NCI-H345 treated with DMSO at 0.1 percent for 48 hours (cell line): ENCODE measurements around the gene YTHDF1.

Experiments
- DNase-seq: peaks from one replicate; lab custom pipeline; 2025; ENCODE audit not compliant: unreplicated experiment; lab: John Stamatoyannopoulos, UW

The YTHDF1 gene

DNA sequence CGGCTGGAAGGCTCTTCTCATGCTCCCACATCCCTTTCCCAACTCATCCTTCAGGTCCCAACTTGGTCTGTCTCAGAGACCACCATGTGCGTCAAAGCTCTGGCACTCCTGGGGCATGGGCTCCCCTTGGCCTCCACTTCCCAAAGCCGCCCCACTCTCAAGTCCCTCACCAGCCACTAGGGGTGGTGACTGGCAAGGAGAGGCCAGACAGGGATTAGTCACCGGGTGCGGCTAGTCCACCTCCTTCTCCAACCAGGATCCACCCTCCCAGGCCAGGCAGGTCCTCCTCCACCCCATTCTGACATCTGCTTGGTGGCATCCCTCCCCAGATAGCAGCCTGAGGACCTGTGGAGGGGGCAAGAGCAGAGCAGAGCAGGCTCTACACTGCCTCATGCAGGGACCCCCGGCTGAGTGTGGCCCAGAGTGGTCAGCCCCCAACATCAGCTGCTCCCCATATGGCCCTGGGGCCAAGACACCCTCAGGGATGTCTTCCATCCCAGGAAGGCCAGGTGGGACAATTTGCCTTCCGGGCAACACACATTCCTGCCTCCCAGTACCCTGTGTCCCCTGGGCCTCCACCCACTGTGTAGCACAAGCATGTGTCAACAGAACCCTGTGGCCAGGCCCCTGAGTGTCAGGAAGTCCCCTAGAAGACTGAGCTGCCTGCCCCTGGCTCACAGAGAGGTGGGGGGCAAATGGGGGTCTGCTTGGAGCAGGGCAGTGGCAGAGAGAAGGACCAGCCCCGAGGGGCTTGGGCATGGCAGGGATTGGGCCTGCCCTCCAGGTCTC, 29.2 kb downstream of the YTHDF1 start:
- DNase-seq, result no peak

DNA sequence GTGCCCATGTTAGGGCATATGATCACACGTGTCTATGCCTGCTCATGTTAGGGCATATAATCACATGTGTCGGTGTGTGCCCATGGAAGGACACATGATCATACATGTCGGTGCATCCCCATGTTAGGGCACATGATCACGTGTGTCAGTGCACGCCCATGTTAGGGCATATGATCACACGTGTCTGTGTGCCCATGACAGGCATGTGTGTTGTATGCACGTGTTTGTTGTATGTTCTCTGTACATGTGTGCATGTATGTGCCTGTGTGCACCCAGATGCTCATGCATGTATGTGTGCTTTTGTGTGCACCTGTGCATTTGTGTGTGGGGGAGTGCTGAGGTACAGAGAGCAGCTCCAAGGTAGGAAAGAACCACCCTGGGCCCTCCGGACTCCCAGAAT, 29.8 kb downstream of the YTHDF1 start:
- no peak for DNase-seq

DNA sequence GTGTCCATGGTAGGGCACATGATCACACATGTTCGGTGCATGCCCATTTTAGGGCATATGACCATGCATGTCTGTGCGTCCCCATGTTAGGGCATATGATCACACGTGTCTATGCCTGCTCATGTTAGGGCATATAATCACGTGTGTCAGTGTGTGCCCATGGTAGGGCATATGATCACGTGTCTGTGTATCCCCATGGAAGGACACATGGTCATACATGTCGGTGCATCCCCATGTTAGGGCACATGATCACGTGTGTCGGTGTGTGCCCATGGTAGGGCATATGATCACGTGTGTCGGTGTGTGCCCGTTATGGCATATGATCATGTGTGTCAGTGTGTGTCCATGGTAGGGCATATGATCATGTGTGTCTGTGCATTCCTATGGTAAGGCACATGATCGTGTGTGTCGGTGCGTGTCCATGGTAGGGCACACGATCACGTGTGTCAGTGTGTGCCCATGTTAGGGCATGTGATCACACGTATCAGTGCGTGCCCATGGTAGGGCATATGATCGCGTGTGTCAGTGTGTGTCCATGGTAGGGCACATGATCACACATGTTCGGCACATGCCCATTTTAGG, 30.6 kb downstream of the YTHDF1 start:
- DNase-seq, result no peak

DNA sequence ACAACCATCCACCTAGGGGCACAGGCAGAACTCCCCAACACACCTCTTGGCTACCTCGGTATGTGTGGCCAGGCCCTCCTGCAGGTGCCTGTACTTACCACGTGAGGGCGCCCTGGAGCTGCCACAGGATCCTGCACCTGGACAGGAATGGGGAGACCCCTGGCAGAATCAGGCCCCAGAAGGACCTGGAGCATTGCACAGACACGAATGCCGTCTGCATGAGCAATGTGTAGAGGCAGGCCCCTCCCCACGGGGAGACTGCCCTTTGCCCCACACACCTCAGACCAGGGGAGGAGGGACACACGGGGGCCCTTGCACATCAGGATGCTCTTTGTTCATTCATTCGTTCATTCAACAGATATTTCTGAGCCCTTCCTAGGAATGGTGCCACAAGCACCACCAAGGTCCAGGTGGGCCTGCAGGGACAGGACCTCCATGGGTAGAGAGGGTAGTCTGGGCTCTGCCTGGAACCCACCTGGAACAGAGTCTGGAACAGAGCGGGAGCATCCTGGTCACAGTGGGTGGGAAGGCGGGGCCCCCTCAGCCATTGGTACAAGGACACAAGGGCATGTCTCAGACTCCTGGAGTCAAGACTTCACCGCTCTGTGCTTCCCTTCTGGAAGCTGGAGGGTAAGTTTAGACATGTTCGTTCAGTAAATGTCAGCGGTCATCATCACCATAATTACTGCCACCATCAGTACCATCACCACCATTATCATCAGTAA, 32.3 kb downstream of the YTHDF1 start:
- DNase-seq, result peak; percentile 22

DNA sequence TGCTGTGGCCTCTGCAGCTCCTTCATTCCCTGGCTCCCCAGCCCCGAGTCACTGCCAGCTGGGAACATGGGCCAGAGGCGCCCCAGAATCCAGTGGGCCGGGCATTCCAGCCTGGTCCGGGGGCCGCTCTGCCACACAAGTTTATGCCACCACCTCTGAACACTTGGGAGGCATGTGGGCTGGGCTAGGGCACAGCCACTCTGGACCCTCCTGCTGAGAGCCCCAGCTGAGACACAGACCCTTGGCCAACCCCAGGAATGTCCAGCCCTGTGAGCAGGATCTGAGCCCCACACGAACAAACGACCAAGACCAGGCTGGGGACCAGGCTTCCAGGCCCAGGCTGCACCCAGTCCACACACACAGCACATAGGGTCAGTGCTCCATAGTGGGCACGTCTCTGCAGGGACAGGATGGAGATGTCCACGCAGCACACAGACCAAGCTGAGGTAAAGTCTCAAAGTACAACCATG, 33.0 kb downstream of the YTHDF1 start:
- no peak for DNase-seq

DNA sequence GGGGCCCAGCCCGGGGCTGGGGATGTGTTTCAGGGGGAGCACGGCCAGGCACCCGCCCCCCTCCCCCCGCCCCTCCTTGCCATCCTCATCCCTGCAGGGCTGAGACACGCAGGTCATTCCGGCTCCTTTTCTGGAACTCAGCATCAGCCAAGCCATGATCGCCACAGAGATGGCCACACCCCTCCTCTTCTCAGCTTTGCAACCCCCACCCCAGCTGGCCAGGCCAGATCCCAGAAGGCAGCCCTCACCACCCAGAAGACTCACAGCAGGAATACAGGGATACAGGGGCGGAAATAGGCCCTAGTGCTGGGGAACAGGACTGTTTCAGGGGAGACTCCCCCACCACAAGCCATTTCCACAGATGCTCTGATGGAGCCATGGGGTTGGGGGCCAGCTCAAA, 33.5 kb downstream of the YTHDF1 start:
- DNase-seq, result no peak

DNA sequence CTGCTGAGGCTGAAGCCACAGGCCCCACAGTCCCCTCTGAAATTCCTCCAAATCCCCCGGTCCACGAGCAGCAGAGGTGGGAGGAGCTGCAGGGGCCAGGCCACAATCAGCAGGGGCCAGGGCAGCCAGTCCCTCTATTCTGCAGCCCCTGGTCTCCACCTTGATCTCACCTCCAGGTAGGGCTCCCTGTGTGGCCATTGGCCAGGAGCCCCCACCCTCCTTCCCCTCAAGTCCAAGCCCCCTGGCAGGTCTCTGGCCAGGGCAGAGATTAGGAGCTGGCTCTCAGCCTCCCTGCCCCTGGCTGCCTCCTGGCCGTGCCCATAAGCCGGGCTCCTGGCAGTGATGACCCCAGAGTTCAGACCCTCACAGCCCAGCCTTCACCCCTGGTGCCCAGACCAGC, 34.7 kb downstream of the YTHDF1 start:
- DNase-seq, result no peak

DNA sequence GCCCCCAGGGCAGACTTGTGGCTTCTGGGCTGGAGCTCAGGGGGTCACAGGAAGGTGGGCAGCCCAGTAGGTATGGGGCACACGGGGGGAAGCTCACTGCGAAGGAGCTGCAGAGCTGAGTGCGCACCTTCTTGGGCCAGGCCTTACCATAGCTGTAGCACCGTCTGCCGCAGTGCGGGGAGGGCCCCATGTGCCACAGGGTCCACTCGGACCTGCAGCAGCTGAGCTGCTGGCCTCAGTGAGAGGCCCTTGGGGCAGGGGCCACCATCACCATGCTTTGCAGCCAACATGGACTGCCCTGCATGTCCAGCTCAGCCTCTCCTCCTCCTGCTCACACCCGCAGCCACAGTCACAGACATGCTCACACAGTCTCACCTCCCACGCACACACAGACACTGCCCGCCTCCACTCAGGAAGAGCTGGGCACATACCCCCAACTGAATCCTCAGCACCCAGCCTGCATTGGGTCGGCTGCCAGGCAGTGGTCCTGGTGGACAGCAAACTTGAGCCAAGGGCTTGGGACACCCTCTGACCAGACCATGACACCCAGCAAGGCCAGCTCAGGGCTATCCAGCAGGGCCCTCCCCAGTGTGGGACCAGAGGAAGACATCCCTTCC, 35.3 kb downstream of the YTHDF1 start:
- no peak for DNase-seq

DNA sequence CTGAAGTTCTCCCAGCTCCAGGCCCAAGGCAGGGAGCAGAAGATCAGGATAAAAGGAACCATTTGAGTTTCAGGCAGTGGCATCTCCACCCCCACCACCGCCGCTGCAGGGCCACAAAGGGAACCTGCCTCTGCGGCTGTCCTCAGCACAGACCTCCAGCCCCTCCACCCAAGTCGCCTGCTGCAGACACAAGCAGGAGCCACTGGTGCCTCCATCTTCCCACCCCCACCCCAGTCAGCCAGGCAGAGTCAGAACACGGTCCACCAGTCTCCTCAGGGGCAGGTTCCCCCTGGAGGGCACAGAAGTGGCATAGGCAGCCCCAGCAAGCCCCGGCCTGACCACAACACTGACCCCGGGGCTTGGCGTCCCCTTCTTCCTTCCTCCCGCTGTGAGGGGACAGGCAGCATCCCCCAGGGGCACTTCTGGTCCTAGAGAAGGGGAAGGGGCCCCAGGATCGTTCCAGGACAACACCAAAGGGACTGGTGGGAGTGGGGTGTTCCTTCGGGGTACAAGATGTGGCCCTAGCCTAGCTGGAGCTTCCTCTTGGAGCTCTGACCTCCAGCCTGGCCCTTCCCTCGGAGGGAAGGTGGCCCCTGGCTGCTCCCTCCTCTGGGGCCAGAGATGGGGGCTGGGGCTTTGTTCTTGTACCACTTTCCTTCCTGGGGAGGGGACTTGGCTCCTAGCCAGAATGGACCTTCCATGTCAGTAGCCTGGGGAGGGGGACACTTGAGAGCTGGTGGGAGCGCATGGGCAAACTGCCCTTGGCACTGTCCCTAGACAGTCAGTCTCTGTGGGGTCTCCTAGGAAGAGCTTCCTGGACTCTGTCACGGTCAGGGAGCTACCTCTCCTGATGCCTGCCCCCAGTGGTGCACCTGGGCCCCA, 36.0 kb downstream of the YTHDF1 start:
- no peak for DNase-seq

DNA sequence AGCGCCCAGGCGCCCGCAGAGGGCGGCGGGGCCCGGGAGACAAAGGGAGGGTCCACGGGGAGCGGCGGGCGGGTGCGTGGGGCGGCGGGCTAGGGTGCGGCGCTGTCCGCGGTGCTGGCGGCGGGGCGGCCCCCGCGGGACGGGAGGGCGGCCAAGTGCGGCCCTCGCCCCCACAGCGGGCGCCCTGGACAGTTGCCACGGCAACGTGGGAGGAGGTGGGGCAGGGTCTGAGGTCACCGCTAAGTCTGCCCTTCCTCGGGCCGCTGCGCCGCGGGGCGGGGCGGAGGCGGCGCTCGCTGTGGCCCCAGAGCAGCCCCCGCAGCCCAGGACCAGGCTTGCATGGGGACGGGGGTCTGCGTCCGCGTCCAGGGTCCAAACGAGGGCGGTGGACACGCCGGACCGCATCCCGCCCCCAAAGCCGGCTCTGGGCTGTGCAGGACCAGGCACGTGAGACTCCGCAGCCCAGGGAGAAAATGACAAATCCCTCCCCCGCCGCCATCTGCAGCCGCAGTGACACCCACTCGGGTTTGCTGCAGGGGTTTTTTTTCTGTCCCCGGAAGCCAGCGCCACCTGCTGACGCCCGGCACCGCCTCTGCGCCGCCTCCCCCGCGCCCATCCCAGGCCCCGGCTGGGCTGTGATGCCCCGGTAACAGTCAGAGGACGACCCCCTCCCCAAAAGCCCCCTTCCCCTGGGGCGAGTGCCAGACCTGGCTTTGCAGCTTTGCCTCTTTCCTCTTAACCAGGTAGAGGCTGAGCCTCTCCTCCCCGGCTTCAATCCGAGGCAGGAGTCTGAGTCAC, 36.8 kb downstream of the YTHDF1 start:
- DNase-seq, result no peak

DNA sequence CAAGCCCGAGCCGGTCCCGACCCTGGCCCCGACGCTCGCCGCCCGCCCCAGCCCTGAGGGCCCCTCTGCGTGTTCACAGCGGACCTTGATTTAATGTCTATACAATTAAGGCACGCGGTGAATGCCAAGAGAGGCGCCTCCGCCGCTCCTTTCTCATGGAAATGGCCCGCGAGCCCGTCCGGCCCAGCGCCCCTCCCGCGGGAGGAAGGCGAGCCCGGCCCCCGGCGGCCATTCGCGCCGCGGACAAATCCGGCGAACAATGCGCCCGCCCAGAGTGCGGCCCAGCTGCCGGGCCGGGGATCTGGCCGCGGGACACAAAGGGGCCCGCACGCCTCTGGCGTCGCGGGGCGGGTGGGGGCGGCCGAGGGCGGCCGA, 37.5 kb downstream of the YTHDF1 start:
- DNase-seq, result no peak

DNA sequence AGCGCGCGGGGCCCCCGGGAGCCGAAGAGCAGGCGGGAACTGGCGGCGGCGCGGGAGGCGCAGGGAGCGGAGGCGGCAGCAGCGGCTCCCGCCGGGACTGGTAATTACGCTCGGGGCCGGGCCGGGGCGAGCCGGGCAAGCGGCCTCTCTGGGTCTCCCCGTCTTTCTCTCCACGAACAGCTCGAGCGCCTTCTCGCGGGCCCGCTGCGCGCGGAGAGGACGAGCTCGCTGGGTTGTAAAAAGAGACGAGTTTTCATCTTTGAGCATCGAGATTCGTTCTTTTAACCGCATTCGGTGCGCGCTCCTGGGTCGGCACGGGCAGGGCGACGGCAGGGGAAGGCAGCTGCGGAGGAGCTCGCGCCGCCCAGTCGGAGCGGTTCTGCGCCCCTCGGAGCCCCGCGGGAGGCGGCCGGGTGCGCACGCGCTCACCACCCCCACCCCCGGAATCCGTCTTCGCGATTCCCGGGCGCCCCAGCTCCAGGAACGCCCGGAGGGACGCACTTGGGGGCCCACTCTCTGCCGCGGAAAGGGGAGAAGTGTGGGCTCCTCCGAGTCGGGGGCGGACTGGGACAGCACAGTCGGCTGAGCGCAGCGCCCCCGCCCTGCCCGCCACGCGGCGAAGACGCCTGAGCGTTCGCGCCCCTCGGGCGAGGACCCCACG, 38.0 kb downstream of the YTHDF1 start:
- DNase-seq, result no peak

DNA sequence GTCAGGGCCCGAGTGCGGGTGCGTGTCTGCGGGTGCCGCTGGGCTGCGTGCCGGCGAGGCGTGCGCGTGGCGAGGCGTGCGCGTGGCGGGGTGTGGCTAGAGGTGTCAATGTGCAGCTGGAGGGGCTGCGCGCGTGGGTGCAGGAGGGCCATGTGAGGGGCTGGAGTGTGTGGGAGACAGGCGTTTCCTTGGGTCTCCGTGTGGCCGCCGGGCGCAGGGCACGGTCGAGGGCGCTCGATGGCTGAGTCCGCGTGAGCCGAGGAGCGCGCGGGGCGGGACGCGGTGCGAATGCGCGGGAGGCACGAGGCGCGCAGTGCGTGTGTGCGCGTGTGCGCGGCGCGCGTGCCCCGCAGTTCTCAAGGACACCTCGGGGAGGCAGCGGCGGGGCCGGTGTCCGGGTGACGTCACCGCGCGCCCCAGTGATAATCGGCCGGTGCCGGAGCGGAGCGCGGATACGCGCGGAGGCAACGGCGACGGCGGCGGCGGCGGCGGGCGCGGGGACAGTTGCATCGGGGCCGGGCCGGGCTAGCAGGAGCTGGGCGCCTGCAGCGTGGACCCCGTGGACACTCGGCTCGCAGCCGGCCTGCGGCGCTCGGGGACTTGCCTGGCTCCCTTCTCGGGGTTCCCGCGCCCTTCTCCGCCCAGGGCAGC, 38.7 kb downstream of the YTHDF1 start:
- no peak for DNase-seq

DNA sequence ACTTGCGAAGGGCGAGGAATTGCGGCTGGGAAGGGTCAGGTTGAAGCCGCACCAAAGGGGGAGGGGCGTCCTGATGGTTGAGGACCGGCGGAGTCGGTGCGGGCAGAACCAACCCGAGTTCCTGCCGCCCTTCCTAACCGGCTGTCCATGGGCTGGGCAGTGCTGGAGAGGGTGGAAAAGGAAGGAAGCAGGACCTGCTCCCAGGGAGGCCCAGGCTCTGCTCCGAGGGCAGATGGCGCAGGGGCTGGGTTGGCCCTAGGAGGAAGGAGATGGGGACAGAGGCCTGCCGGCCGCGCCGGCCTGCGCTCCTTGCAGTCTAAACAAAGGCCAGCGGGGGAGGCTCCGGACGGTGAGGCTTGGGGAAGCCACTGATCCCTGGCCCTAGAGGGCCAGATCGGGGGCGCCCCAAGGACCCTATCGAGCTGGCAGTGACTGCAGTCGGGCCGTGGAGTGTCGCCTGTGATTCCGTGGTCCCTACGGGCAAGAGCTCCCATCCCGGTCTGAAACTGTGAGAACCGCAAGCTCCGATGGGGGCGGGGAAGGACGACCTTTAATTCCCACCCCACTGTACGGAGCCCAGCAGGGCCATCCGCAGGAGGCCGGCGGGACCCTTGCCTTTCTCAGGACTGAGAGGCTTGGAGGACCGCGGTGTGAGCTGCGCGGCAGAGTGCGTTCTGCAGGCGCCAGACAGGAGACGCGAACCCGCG, 39.4 kb downstream of the YTHDF1 start:
- no peak for DNase-seq

DNA sequence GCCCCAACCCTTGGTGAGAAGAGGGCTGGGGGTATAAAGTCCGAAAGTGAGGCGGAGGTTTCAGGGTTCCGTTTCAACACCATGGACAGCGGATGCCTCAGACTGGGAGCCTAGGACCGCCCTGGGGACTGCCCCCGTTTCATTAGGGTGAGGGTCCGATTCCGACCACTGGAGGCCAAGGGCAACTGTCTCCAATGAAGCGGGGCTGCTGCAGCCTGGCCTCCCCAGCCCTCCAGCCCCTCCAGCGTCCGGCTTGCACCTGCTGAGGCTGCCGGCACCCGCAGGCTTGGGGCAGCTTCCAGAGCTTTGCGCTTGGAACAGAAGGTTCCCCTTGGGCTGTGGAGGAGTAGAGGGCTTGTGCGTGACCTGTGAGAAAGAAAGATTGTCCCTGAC, 39.9 kb downstream of the YTHDF1 start:
- no peak for DNase-seq

DNA sequence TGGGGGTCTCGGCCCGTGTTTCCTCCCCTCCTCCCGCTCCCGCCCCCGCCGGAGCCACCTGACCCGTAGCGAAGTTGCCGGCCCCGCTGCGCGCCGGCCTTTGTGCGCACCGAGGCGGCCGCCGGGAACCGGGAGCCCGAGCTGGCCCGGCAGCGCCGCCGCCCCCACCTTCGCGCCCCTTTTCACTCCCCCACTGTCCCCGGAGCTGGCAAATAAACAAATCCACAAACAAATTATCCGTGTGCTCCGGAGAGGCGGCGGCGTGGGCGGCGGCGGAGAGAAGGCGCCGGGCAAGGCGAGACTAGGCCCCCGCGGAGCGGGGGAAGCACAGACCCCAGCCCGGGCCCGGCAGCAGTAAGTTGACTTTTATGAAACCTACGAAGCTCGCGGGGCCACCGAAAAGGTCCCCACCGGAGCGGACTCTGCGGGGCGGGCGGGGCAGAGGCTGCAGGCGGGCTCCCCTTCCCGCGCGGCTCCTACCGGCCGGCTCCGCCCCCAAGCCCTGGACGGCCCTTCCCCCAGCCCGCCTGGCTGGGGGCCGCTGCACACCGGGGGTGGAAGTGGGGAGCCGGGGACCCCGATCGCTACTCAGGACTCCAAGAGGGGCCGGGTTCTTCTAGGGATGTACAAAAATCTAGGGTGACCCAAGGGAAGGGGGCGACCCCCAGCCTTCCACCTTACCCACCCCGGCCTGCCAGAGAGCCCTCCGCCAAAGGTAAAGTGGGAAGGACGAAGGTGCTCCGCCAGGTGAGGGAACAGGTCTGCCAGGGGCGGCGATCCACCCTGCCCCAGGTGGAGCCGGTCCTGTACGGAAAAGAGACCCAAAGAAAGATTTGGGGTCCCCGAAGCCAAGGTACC, 40.7 kb downstream of the YTHDF1 start:
- DNase-seq, result no peak

DNA sequence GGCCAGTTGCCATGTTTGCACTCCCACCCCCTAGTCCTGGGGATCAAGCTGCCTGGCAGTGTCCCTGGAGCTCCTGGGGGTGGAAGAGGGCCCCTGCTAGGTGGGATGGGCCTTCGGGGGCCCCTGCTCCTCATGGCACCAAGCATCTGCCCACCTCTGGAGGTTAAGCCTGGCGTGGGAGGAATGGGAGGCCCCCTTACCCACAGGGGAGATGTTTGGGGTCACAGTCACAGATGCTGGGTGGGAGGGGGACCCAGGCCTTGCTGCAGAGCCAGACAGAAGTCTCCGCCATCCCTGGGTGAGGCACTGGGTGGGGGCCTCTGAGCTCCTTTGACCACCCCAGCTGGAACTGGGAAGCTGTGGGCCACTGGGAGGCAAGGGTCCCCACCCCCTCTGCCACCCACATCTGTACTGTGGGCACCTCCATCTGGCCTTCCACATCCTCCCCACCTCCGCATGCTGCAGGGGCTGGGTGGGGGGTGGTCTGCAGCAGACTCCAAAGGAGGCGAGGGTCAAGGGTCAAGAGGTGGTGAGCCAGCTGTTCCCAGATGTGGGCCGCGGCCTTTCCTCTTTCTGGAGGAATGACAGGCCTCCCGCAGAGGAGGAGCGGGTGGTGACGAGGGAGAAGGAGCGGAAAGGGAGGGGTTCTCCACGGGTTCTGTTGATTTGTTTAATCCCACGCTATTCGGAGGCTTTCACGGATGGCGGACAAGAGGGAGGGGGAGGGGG, 41.5 kb downstream of the YTHDF1 start:
- DNase-seq, result no peak
